Measurements from ENCODE around the gene MDM2. TPM values are rescaled to one million over a fixed set of nuclear protein-coding genes. Genes with fewer than 3 reads are reported as not detected.

Gene MDM2
- total RNA-seq, 4 donors from 2014 or later, result 46.5 to 87.1 (median 67.9) TPM

- no peak for DNase-seq
- TF ChIP-seq CTCF (IDR thresholded peaks at IDR 0.05) (no peak), POLR2A (IDR thresholded peaks at IDR 0.05) (no peak)
- no peaks in the 10 kb centered on the region for H3K4me1 ChIP-seq
Observed at GRCh38 chr12:68893741-68894140, 85.8 kb downstream of the MDM2 start.

DNA sequence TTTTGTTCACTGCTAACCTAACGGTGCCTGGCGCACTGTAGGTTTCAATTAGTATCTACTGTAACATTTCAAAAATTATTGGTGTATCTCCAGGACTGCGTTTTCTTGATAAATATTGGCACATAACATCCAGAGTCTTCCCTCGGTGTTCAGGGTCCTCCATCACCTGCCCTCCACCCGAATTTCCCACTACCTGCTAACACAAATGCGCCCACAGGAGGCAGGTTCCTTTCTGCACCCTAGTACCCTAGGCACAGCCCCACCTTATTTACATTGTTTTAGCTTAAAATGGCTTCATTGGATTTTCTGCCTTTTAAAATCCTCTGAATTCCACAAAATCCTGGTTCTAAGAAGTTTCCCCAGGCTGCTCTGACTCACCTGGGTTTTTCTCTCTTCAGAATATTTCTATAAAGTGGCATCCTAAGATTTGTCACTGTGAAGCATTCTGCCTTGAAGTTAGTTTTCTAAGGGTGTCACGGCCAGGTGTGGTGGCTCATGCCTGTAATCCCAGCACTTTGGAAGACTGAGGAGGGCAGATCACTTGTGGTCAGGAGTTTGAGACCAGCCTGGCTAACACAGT, 86.4 kb downstream of the MDM2 start:
- Histone ChIP-seq H3K9me3 (no peaks in the 10 kb centered on the region), H3K36me3 (no peaks in the 10 kb centered on the region), H3K27me3 (no peaks in the 10 kb centered on the region), H3K4me3 (no peak overlapping the region), H3K27ac (no peak overlapping the region), H3K4me1 (no peaks in the 10 kb centered on the region)
- WGBS, 2 donors, result 84 to 92% methylated on average over 6 to 7 of the region's 7 CpGs
- intact Hi-C loops (cut with DNase I), result no loop called here
- DNase-seq, result no peak
- TF ChIP-seq POLR2A (IDR thresholded peaks at IDR 0.05), result no peak
- no peak for TF ChIP-seq CTCF (IDR thresholded peaks at IDR 0.05)

More at GRCh38 chr12:68893741-68894140, 85.8 kb downstream of the MDM2 start:
- Histone ChIP-seq H3K4me3 (no peak overlapping the region), H3K9me3 (no peaks in the 10 kb centered on the region), H3K27me3 (no peaks in the 10 kb centered on the region), H3K36me3 (no peaks in the 10 kb centered on the region), H3K27ac (no peak overlapping the region)
- intact Hi-C loops (cut with DNase I), result no loop called here
- WGBS, 2 donors, result 85 to 95% methylated on average over 3 of the region's 3 CpGs

GRCh38 chr12:68896881-68897540, 89.0 kb downstream of the MDM2 start:
- Histone ChIP-seq H3K27ac (no peak overlapping the region), H3K36me3 (no peaks in the 10 kb centered on the region), H3K4me1 (no peaks in the 10 kb centered on the region), H3K9me3 (no peaks in the 10 kb centered on the region), H3K27me3 (no peaks in the 10 kb centered on the region), H3K4me3 (no peak overlapping the region)
- intact Hi-C loops (cut with DNase I), result no loop called here
- 56 to 59% methylated on average over 3 to 4 of the region's 4 CpGs for WGBS, 2 donors
- DNase-seq, result no peak
- TF ChIP-seq POLR2A (IDR thresholded peaks at IDR 0.05) (no peak), CTCF (IDR thresholded peaks at IDR 0.05) (no peak)

DNA sequence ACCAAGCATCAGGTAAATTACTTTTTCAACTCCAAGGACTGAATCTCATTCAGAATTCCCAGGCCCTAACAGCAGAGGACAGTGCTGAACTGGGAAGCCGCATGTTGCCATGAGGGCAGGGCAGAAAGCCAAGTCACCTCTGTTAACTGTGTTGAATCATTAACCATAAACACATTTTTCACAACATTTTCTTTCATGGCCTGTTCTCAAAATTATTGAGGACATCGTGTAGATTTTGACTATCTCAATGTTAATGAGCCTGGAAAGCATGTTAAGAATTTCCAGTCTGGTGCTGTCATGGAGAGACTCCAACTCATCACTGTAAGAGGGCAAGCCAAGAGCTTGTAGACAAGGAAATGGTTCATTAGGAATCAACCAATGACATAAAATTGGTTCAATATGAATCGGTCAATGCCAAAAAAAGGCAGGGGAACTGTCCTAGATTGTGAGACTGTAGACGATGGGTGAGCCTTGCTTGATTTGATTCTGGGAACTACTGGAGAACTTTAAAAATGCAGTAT, 91.3 kb downstream of the MDM2 start:
- Histone ChIP-seq H3K36me3 (no peaks in the 10 kb centered on the region), H3K4me3 (no peak overlapping the region), H3K27me3 (no peaks in the 10 kb centered on the region), H3K27ac (no peak overlapping the region), H3K9me3 (no peaks in the 10 kb centered on the region), H3K4me1 (no peaks in the 10 kb centered on the region)
- peak in 2 of 6 experiments; percentile 14 to 44 for TF ChIP-seq CTCF (IDR thresholded peaks at IDR 0.05)
- TF ChIP-seq POLR2A (IDR thresholded peaks at IDR 0.05), result no peak
- no peak for DNase-seq
- intact Hi-C loops (cut with DNase I), result no loop called here
- 61 to 62% methylated on average over 4 of the region's 4 CpGs for WGBS, 2 donors

GRCh38 chr12:68900241-68900640, 92.3 kb downstream of the MDM2 start:
- Histone ChIP-seq H3K9me3 (no peaks in the 10 kb centered on the region), H3K4me3 (no peak overlapping the region), H3K36me3 (no peaks in the 10 kb centered on the region), H3K4me1 (no peaks in the 10 kb centered on the region), H3K27ac (no peak overlapping the region), H3K27me3 (no peaks in the 10 kb centered on the region)
- 48% methylated on average over 2 of the region's 2 CpGs for WGBS, 2 donors
- DNase-seq, result no peak
- TF ChIP-seq CTCF (IDR thresholded peaks at IDR 0.05), result no peak
- TF ChIP-seq POLR2A (IDR thresholded peaks at IDR 0.05), result no peak
- intact Hi-C loops (cut with DNase I), result no loop called here

Data from esophagus squamous epithelium (tissue), 5 donors.